ENCODE results near the gene UCKL1. TPM values are rescaled to one million over a fixed set of nuclear protein-coding genes. Genes with fewer than 3 reads are reported as not detected.
A peak's percentile ranks its signal among the peaks of the same experiment; 100 is the strongest.

Gene UCKL1
- total and polyA plus RNA-seq, 2 donors from 2014 or later = 39.3 to 39.8 TPM

- intact Hi-C loops (cut with DNase I) = no loop called here
- peak in 2 of 5 donors; percentile 83 for DNase-seq
- no peak for FAIRE-seq
- H3K4me3 ChIP-seq (ENCODE audit: low read length in 3 of 3) = no peak overlapping the region
- peaks cover 0 to 20% (median 0%) of the 10 kb centered on the region in 3 donors for H3K4me1 ChIP-seq (ENCODE audit: control insufficient read depth in 2 of 3, insufficient read depth in 2 of 3, low read depth in 1 of 3, low read length in 3 of 3)
- no peaks in the 10 kb centered on the region for H3K9me3 ChIP-seq (ENCODE audit: control insufficient read depth in 2 of 3, insufficient read depth in 1 of 3, low read length in 3 of 3)
- H3K36me3 ChIP-seq (ENCODE audit: control insufficient read depth in 2 of 3, insufficient read depth in 3 of 3, low read length in 3 of 3) = peaks cover 0 to 4% (median 0%) of the 10 kb centered on the region in 3 donors
- TF ChIP-seq, protein P1, sequence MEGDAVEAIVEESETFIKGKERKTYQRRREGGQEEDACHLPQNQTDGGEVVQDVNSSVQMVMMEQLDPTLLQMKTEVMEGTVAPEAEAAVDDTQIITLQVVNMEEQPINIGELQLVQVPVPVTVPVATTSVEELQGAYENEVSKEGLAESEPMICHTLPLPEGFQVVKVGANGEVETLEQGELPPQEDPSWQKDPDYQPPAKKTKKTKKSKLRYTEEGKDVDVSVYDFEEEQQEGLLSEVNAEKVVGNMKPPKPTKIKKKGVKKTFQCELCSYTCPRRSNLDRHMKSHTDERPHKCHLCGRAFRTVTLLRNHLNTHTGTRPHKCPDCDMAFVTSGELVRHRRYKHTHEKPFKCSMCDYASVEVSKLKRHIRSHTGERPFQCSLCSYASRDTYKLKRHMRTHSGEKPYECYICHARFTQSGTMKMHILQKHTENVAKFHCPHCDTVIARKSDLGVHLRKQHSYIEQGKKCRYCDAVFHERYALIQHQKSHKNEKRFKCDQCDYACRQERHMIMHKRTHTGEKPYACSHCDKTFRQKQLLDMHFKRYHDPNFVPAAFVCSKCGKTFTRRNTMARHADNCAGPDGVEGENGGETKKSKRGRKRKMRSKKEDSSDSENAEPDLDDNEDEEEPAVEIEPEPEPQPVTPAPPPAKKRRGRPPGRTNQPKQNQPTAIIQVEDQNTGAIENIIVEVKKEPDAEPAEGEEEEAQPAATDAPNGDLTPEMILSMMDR (IDR thresholded peaks at IDR 0.05; ENCODE audit: borderline replicate concordance, extremely low read depth, insufficient read depth) = no peak
- H3K27me3 ChIP-seq (ENCODE audit: control insufficient read depth, insufficient read depth, low read length) = no peaks in the 10 kb centered on the region
- H3K27ac ChIP-seq (ENCODE audit: low read depth in 2 of 2, low read length in 2 of 2) = peak overlapping the region in 1 of 2 donors; percentile 7
- H3K9ac ChIP-seq (ENCODE audit: low read length in 3 of 3) = no peak overlapping the region
These were observed 1.6 kb upstream of the UCKL1 start for GRCh38 chr20:63957690-63958441.

- no peaks in the 10 kb centered on the region for H3K9me3 ChIP-seq (ENCODE audit: control insufficient read depth in 2 of 3, insufficient read depth in 1 of 3, low read length in 3 of 3)
- peaks cover 0 to 2% (median 0%) of the 10 kb centered on the region in 3 donors for H3K36me3 ChIP-seq (ENCODE audit: control insufficient read depth in 2 of 3, insufficient read depth in 3 of 3, low read length in 3 of 3)
- H3K9ac ChIP-seq (ENCODE audit: low read length in 3 of 3) = no peak overlapping the region
- FAIRE-seq = no peak
- TF ChIP-seq, protein P1 (IDR thresholded peaks at IDR 0.05; ENCODE audit: borderline replicate concordance, extremely low read depth, insufficient read depth) = no peak
- peak overlapping the region in 1 of 2 donors; percentile 7 for H3K27ac ChIP-seq (ENCODE audit: low read depth in 2 of 2, low read length in 2 of 2)
- H3K4me1 ChIP-seq (ENCODE audit: control insufficient read depth in 2 of 3, insufficient read depth in 2 of 3, low read depth in 1 of 3, low read length in 3 of 3) = peaks cover 0 to 26% (median 0%) of the 10 kb centered on the region in 3 donors
- peak in 4 of 5 donors; percentile 61 to 91 (median 79) for DNase-seq
- peak overlapping the region in 1 of 3 donors; percentile 53 for H3K4me3 ChIP-seq (ENCODE audit: low read length in 3 of 3)
- H3K27me3 ChIP-seq (ENCODE audit: control insufficient read depth, insufficient read depth, low read length) = no peaks in the 10 kb centered on the region
- intact Hi-C loops (cut with DNase I) = no loop called here
These were observed 931 bp upstream of the UCKL1 start for GRCh38 chr20:63957004-63957689.

- Histone ChIP-seq H3K27ac (ENCODE audit: low read depth in 2 of 2, low read length in 2 of 2) (no peak overlapping the region), H3K9ac (ENCODE audit: low read length in 3 of 3) (no peak overlapping the region), H3K4me3 (ENCODE audit: low read length in 3 of 3) (peak overlapping the region; percentile 6 to 53 (median 29)), H3K4me1 (ENCODE audit: control insufficient read depth in 2 of 3, insufficient read depth in 2 of 3, low read depth in 1 of 3, low read length in 3 of 3) (peaks cover 0 to 31% (median 0%) of the 10 kb centered on the region in 3 donors), H3K36me3 (ENCODE audit: control insufficient read depth in 2 of 3, insufficient read depth in 3 of 3, low read length in 3 of 3) (peaks cover 0 to 1% (median 0%) of the 10 kb centered on the region in 3 donors), H3K9me3 (ENCODE audit: control insufficient read depth in 2 of 3, insufficient read depth in 1 of 3, low read length in 3 of 3) (no peaks in the 10 kb centered on the region), H3K27me3 (ENCODE audit: control insufficient read depth, insufficient read depth, low read length) (no peaks in the 10 kb centered on the region)
- TF ChIP-seq, protein P1 (IDR thresholded peaks at IDR 0.05; ENCODE audit: borderline replicate concordance, extremely low read depth, insufficient read depth) = no peak
- intact Hi-C loops (cut with DNase I) = no loop called here
- FAIRE-seq (no peak), DNase-seq (peak in 1 of 5 donors; percentile 94)
These were observed 418 bp upstream of the UCKL1 start for GRCh38 chr20:63956664-63957003.

Measured in kidney (tissue), 14 donors.